Measurements from ENCODE around the gene TMEM14A. TPM values are rescaled to one million over a fixed set of nuclear protein-coding genes. Genes with fewer than 3 reads are reported as not detected.

Gene TMEM14A
- total RNA-seq, 1 donor from 2014 or later = 26.3 TPM

- DNase-seq (ENCODE audit: extremely low read depth, low read depth, low spot score) = no peak
Observed at GRCh38 chr6:52731719-52732118, 60.8 kb downstream of the TMEM14A start.

GRCh38 chr6:52733172-52733571 lies 62.3 kb downstream of the TMEM14A start:
- no peak for DNase-seq (ENCODE audit: extremely low read depth, low read depth, low spot score)

DNA sequence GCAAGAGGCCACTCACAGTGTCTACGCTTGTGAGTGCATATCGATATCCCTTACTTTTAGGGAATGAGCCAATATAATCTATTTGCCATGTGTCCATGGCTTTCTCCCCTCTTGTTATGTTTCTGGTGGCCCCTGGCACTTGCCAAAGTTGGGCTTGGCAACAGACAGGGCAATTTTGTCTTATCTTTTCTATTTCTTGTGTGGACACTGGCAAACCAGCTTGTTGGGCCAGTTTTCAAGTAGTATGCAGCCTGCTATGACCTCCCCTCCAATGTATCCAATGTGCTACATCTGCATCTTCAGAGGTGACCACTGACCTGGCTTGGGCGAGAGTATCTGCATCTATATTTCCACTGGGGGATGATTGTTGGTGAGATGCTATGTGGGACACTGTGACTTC lies 63.2 kb downstream of the TMEM14A start:
- no peak for DNase-seq (ENCODE audit: extremely low read depth, low read depth, low spot score)

DNA sequence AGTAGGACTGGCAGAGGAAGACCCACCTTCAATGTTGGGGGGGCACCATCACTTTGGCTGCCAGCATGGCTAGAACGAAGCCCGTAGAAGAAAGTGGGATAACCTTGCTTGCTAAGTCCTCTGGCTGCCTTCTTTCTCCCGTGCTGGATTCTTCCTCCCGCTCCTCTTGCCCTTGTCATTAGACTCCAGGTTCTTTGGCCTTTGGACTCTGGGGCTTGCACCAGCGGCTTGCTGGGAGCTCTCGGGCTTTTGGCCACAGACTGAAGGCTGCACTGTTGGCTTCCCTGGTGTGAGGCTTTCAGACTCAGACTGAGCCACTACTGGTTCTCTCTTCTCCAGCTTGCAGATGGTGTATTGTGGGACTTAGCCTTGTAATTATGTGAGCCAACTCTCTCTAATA lies 64.2 kb downstream of the TMEM14A start:
- no peak for DNase-seq (ENCODE audit: extremely low read depth, low read depth, low spot score)

- no peak for DNase-seq (ENCODE audit: extremely low read depth, low read depth, low spot score)
Observed at GRCh38 chr6:52736145-52736544, 65.2 kb downstream of the TMEM14A start.

Other genes with a start within 250 kb of the TMEM14A start
- 92.5 and 99.0 TPM in 2 replicates for gene TRAM2, start 94.1 kb upstream of the TMEM14A start, total RNA-seq
- not detected in 2 replicates for gene GSTA2, start 92.4 kb downstream of the TMEM14A start, total RNA-seq
- not detected in 2 replicates for gene GSTA1, start 132.7 kb downstream of the TMEM14A start, total RNA-seq
- not detected in 2 replicates for gene GSTA5, start 169.7 kb downstream of the TMEM14A start, total RNA-seq
- not detected in 2 replicates for gene GSTA3, start 238.6 kb downstream of the TMEM14A start, total RNA-seq